HG02884 (cell line): ENCODE measurements around the gene ERFL.
A peak's percentile ranks its signal among the peaks of the same experiment; 100 is the strongest.

Source experiments
- ATAC-seq: cut with Tn5 transposase; IDR thresholded peaks from one replicate; pipeline ENCODE4 v1.9.1; 2021; ENCODE audit warnings: mild to moderate bottlenecking, moderate library complexity; ENCODE audit not compliant: unreplicated experiment

The ERFL gene

DNA sequence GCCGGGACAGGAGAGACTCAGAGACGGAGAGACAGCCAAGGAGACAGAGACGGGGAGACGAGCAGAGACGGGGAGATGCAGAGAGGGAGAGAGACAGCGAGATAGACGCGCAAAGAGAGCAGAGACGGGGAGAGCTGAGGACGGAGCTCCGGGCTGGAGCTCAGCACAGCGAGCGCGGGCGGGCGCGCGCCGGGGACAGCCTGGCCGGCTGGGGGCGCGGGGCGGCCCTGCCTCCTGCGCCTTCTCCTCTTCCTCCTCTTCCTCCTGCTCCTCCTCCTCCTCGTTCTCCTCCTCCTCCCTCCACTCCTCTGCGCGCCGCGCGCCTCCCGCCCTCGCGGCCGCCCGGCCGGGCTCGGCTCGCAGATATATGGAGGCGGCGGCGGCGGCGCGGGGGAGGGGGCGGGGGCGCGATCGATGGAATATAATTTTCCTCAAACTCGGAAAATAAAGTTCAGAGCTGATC, at the start of gene ERFL:
Gene ERFL, minus strand, starts transcription at position 229 of the 463 bp plus-strand sequence. CDS start 15,530 bp downstream, outside the sequence.
- no peak for ATAC-seq

DNA sequence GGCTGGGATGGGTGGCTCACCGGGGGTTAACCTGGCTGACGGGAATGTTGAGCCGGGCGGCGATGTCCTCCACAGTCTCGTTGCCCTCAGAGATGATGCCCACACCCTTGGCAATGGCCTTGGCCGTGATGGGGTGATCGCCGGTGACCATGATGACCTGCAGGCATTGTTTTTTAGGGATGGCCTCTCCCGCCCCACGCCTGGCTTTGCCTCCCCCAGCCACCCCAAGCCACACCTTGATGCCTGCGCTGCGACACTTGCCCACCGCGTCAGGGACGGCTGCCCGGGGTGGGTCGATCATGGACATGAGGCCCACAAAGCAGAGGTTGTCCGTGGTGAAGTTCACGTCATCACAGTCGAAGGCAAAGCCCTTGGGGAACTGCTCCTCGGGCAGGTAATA, 49.7 kb upstream of the ERFL start:
- no peak for ATAC-seq

DNA sequence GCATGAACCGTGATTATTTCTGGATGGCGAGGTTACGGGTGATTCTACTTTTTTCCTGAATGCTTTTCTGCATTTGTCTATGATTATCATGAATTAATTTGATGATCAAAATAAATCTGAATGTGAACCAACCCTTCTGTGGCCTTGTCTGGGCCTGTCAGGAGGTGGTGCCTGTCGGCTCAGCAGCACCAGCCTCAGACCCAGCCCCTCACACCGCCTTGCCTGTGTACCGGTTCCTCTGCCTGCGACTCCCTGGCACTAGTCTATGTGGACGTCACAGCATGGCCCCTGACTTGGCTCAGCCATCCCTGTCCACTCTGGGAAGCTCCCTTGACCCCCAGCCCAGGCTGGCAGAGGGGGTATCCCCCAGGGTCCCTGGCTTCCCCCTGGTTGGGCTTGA, 46.4 kb upstream of the ERFL start:
- no peak for ATAC-seq

DNA sequence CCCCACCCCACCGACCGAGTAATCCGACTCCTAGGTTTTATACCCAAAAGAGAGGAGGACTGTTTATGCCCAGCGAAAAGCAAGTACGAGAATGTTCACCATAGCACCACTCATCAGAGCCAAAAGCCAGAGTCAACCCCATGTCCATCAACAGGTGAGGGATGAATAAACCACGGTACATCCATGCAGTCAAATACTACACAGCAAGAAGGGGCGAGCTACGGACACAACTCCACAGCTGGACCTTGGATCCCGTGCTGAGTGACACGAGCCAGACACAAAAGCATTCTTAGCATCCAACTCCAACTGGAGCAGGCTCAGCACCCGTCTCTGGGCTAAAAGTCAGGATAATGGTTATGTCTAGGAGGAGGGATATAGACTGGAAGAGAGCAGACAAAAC, 43.1 kb upstream of the ERFL start:
- no peak for ATAC-seq

DNA sequence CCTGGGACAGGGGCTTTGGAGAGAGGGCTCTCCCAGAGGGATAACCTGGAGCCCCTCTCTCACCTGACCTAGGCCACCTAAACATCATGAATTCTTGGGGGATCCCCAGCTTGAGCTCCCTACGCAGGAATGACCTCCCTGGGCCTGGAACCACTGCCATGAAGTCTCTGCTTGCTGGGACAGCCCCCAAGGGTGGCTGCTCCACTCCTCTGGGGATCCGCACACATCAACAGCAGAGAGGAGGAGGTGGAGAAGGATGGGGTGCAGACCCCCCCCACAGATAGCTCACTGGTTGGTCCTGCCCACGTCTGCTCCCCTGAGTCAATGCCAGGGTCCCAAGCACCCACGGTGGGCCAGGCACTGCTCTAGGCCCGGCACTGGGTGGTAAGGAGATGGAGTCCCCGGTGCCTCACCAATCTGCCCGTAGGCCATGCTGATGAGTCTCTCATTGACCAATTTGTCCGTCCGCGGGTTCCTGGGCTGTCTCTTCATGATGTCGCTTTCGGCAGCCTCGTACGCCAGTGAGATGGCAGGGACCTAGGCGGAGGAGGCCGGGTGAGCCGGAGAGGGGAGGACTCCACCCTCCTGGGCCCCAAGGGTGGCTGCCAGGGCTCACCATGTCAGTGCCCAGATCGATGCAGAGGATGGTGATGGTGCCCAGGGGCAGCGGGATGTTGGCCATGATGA, 41.7 kb upstream of the ERFL start:
- ATAC-seq = no peak

DNA sequence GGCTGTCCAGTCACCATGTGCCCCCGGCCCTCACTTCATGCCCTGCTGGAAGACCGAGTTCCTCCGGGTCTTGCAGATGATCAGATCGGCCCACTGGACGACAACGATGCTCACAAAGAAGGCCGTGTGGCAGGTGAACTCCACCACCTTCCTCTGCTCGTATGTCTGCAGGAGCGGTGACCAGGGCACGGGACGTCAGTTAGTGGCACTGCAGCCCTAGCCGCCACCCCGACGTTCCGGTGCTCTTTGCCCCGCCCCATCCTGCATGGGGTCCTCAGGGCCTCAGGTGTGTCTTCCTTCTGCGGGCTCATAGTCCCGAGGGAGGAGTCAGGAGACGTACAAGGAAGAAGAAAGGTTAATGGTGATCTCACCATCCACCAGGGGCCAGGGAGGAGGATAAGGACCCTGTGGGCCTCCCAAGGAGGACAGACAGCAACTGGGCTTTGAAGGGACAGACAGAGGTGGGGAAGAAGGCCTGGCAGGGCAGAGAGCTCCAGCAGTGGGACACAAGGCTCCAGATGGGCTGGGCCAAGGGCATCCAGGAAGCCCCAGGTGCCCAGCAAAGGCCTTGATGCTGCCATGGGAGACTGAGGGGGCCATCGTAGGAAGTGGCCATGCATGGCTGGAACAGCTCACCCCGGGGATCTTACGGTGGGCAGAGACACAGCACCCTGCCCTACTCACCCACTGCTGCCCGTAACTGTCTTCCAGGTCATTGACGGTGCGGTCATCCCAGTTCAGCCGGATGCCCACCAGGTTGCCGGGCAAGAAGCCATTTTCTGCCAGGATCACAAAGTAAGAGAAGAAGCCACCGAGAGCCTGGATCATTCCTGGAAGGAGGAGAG, 40.7 kb upstream of the ERFL start:
- ATAC-seq = no peak

DNA sequence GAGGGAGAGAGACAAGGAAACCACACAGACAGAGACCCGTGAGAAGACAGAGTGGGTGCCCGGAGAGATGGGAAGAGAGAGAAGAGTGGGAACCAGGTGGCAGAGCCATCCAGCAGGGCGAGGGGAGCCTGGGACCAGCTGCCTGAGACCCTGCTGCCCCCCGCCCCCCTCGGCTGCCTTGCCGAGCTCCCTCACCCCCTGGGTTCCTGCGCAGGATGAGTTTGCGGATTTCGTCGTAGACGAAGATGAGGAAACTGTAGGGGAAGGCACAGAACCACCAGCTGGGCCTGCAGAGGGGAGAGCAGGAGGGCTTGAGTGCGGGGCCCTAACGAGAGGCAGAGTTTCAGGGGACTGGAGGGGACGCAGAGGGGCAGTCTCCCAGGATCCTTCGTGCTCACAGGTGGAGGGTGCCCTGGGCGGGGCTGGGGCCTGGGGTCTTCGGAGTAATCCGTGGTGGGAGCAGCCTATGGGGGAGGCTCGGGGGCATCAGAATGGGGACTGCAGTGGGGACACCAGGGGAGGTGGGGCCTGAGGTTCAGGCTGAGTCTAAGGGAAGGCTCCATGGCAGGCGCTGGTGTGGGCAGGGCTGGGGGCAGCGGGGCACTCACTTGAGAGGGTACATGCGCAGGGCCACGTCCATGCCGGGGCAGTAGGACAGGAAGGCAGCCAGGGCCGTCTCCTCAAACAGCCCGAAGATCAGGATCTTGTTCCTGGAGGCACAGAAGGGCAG, 39.0 kb upstream of the ERFL start:
- no peak for ATAC-seq

DNA sequence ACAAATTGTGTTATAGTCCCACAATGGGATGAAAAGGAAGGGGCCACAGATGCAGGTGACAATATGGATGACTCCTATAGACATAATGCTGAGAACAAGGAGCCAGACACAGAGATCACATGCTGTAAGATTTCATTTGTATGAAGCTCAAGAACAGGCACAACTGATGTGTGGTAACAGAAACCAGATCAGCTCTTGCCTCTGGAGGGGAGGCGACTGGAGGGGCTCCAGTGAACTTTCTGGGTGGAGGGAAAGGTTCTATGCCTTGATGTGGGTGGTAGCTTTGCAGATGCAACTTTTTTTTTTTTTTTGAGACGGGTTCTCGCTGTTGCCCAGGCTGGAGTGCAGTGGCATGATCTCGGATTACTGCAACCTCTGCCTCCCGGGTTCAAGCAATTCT, 36.9 kb upstream of the ERFL start:
- ATAC-seq = no peak

DNA sequence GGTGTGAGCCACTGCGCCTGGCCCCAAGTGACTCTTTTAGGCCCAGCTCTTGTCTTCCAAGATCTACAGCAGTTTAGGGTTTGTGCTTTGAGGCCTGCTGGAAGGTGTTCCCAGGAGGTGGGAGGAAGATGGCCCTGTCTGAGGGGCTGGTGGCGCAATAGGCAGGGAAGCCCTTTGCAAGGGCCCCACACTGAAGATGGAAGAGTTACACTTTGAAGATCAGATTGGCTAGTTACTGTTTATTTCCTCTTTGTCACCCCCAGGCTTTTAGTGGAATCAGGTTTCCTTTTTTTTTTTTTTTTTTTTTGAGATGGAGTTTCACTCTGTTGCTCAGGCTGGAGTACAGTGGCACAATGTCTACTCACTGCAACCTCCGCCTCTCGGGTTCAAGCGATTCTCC, 32.7 kb upstream of the ERFL start:
- ATAC-seq = no peak

DNA sequence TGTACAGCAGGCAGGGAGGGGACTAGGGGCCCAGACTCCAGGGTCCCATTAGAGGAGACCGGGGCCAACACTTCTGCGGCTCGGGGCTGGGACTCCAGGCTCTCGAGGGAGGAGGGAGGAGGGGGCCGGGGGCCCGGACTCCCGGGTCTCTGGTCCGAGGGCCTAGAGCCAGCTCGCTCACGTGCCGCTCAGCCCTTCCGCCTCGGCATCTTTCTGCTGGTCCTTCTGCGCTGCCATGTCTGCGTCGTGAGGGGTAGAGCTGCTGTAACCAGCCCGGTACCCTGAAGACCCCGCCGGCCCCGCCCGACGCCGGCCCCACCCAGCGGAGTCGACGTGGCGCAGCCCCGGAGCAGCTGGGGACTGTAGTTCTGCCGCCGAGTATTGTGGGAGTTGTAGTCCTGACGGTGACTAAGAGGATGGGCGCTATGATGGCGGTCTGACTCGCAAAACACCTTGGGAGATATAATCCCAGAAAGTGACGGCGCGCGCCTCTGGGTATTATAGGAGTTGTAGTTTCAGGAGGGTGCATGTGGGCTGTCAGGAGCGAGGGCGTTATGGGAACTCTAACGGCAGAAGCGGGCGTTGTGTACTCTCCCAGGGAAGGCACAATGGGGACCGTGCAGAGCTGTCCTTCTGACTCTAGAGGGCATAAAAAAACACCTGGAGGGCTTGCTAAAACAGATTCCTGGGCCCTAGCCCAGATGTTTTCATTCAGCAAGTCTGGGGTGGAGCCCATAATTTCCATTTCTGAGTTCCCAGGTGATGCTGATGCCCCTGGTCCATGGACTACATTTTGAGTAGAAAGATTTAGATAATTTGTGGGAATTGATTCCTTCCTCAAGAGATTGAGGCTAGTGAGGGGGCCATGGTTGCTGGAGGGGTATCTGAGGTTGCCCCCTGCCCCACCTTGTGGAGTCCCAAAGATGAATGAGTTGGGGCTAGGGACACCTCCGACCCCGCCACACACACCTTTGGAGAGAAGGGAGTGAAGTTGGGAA, 31.1 kb upstream of the ERFL start, which contains the start of gene RABAC1:
Gene RABAC1, minus strand, starts transcription at position 266 of the 998 bp plus-strand sequence. Its CDS starts 29 bp downstream, at position 237.
- peak; percentile 83 for ATAC-seq

DNA sequence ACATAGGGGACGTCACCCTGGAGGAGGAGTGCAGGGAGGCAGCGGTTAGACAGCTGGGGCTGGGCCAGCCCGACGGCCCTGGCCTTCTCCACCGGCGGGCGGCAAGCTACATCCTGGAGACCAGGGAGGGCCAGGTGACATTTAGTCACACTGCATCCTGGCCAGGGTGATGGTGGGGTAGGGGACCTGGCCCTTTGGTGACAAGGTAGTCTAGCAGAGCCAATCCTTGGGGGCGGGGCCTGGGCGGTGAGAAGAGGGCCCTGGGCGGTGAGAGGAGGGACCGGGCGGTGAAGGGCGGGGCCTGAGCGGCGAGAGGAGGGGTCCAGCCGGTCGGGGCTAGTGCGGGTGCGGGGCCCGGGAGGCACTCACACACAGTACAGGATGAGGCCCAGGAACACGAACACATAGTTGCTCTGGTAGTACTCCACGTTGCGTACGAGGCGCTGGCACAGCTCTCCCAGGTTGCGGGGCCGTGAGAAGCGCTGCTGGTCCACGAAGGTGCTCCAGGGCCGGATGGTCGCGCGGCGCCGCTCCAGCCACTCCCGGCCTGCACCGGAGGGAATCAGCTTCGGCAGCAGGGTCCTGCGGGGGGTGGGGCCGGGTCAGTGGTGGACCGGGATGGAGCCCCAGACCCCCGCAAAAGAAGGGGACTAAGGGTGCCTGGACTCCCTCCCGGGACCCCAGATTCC, 30.3 kb upstream of the ERFL start:
- peak; percentile 52 for ATAC-seq

DNA sequence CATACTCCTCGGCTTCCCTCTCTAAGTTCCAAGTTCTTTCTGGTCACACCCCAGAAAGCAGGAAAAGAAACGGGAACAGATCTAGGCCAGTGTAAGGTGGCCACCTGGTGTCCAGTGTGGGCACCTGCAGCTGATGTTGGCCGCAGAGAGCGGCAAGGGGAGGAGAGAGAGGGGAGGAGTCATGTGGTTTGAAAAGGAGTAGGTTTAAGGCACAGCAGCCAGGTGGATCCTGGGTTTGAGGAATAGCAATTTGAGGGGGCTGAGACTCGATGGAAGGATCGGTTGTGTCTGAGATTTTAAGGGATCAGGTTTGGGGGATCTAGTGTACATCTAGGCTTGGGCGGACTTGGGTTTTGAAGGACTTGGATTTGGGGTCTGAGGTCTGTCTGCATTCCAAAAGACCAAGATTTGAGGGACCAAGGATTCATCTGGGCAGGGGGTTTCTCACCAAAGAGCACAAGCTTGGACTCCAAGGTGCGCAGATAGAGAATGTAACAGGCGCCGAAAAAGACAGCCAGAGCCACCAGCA, 29.7 kb upstream of the ERFL start:
- no peak for ATAC-seq

DNA sequence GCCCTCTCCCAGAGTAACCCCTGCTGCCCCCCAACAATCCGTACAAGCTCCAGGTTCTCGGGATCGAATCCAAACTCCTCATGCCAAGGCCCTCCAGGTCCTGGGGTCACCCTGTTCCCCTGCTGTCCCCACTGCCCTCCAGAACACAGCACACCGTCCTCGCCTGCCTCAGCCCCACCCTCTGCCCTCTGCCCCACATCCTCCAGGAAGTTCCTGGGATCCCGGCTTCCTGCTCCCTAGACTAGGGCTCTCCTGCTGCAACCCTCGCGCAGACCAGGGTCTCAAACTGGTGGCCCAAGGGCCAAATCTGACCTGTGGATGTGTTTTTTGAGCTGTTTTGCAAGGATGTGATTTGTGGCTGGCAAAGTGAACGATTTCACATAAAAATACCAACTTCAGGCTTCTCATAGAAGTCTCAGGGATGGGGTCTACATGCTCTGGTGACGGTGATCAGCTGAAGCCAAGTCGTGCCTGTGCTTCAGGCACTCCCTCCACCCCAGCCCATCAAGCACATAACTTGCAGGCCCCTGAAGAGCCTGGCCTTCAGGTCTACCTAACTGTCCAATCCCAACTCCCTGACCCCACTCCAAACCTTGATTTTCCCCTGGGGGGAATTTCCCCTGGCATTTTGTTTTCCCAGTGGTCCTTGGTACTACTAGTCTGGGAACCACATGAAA, 29.1 kb upstream of the ERFL start:
- ATAC-seq = no peak

DNA sequence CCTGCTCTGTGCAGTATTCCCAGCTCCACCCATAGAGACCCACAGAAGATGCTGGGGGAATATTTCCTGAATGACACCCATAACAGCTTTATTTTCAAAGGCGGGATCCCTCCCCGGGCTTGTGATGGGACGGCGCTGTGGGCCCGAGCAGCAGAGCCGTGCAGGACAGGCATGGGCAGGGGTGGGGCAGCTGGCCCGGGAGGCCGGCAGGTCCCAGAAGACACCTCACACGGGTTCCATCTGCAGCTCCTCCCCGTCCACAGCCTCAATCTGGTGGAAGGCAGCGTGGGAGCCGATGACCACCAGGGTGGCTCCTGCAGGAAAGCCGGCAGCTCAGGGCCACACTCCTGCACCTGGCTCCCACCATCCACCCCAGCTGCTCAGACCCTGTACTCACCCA, 28.4 kb upstream of the ERFL start:
- ATAC-seq = no peak

DNA sequence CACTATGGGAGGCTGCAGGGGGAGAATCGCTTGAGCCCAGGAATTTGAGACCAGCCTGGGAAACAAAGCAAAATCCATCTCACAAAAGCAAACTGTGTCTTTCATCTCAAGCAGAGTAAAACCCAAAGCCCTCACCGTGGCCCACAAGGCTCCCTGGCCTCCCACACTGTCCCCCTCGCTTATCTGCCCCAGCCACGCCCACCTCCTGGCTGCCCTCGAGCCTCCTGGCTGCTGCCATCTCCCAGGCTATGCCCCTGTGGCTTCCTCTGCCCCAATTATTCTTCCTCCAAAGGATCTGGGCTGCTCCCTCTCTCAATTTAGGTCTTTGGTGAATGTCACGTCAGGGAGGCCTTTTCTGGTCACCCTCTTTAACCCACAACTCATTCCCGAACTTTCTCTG, 27.3 kb upstream of the ERFL start:
- no peak for ATAC-seq

DNA sequence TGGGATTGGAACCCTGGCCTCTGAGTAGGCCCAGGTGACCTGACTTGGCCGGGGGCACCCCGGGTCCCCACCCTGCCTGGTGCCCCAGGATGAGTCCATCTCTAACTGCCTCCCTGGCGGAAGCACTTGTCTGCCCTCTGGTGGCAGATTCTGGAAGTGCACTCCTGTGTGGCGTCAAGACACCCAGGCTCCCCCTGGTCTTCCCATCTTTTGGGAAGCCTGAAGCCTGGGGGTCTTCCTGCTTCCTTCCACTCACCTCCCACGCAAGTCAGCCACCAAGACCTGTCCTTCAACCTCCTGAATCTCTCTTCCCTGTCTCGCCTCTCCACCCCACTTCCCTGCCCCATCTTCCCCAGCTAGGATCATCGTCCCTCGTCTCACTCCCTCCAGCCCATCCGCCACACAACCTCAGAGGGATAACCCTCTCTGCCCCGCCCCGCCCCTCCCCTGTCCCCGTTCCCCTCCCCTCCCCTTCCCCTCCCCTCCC, 23.5 kb upstream of the ERFL start:
- ATAC-seq = no peak

DNA sequence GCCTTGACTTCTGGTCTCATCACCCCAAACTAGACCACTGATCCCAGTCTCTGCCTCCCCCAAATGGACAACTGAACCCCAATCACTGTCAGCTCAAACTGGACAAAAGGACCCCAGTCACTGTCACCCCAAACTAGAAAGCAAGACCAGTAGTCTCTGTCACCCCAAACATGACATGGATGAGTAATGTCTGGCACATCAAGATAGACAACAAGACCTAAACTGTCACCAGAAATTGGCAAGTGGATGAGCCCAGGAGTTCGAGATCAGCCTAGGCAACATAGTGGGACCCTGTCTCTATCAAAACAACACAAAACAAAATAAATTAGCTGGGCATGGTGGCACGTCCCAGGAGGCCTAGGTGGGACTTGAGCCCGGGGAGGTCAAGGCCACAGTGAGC, 18.8 kb upstream of the ERFL start:
- no peak for ATAC-seq

DNA sequence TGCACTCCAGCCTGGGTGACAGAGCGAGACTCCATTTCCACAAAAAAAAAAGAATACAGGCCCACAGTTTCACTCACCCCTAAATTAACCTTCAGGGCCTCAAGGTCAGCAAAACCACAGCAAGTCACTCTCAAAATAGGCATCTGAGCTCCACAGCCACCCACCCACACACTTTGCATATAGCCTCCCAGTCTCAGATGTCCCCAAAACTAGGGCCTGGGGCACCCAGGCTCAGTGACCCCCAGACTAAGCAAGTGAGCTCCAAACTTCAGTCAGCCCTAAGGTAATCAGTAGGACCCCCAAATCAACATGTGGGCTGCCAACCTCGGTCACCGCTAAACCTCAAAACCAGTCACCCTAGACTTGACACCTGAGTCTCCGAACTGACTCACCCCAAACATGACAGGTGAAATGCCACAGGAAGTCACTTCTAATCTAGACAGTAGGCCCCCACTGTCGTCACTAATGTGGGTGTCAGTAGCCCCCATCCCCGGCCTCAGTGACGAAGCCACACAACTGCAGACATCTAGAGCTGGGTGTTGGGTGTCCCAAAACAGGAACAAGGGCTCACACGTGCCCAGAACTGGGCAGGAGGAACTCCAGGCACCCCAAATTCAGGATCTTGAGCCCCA, 17.0 kb upstream of the ERFL start:
- peak; percentile 68 for ATAC-seq
